ENCODE measurements around the gene GOLGA6D. TPM values are rescaled to one million over a fixed set of nuclear protein-coding genes. Genes with fewer than 3 reads are reported as not detected.

The GOLGA6D gene
- total RNA-seq, 1 experiment from 2014 or later, result 0.35 TPM

DNA sequence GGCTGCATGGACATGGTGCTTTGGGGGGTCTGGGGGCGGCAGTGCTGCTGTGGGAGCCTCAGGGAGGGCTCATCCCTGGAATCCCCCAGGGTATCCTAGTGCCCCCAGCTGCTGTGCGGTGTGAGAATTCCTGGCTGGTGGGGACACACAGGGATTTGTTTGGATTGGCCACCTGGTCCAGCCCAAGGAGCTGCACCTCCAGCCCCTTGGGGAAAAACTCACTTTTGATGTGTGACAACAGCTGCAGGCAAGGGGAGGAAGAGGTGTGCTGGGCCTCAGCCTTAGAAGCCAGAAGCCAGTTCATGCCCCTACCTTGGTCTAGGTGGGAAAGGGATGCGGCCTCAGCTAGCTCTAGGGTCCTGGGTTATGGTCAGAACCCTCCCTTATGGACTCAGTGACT lies 44.9 kb downstream of the GOLGA6D start:
- Histone ChIP-seq H4K91ac (ENCODE audit: insufficient read length, low read depth, low read length) (no peak overlapping the region), H3K18ac (ENCODE audit: insufficient read length, low read depth, low read length) (no peak overlapping the region), H3K4me2 (ENCODE audit: insufficient read depth, insufficient read length, low read length) (no peak overlapping the region), H4K5ac (ENCODE audit: insufficient read length, low read depth, low read length) (no peak overlapping the region), H3K79me2 (ENCODE audit: insufficient read depth, low read length) (no peaks in the 10 kb centered on the region), H2AFZ (ENCODE audit: low read length) (no peak overlapping the region), H2BK120ac (ENCODE audit: low read depth, low read length, poor library complexity, severe bottlenecking) (no peak overlapping the region), H2AK5ac (ENCODE audit: insufficient read length, low read length) (no peak overlapping the region), H3K9ac (ENCODE audit: extremely low read depth, insufficient read length, low read length) (no peak overlapping the region), H3K4me1 (ENCODE audit: insufficient read depth, low read length) (no peaks in the 10 kb centered on the region), H2BK12ac (ENCODE audit: insufficient read length, low read depth, low read length) (no peak overlapping the region), H3K27ac (ENCODE audit: insufficient read length, low read depth, low read length) (no peak overlapping the region), H3K79me1 (ENCODE audit: insufficient read depth, low read depth, low read length, poor library complexity, severe bottlenecking) (no peaks in the 10 kb centered on the region), H3K4ac (ENCODE audit: low read depth, low read length) (no peak overlapping the region), H3K23me2 (ENCODE audit: insufficient read length, low read depth, low read length, poor library complexity, severe bottlenecking) (no peaks in the 10 kb centered on the region), H2BK15ac (ENCODE audit: low read depth, low read length) (no peak overlapping the region), H3K9me3 (ENCODE audit: control insufficient read depth, low read depth, low read length) (no peaks in the 10 kb centered on the region), H3K27me3 (ENCODE audit: insufficient read depth, low read length) (no peaks in the 10 kb centered on the region), H3K23ac (ENCODE audit: insufficient read length, low read depth, low read length) (no peak overlapping the region), H3K14ac (ENCODE audit: insufficient read depth, low read length) (no peak overlapping the region), H4K20me1 (ENCODE audit: control insufficient read depth, insufficient read depth, insufficient read length) (no peaks in the 10 kb centered on the region), H4K8ac (replicated peaks; ENCODE audit: insufficient read length, low read depth, low read length) (no peak overlapping the region), H2BK20ac (ENCODE audit: low read depth, low read length, poor library complexity, severe bottlenecking) (no peak overlapping the region), H3K56ac (ENCODE audit: insufficient read length, low read depth, low read length) (no peak overlapping the region), H2BK5ac (ENCODE audit: insufficient read length, low read length) (no peak overlapping the region), H3T11ph (ENCODE audit: low read length) (no peak overlapping the region)
- Mint-ChIP-seq H3K27ac (no peak overlapping the region), H3K4me1 (no peaks in the 10 kb centered on the region), H3K27me3 (ENCODE audit: low read depth) (peaks cover 12% of the 10 kb centered on the region), H3K9me3 (no peaks in the 10 kb centered on the region), H3K4me3 (no peak overlapping the region), H3K36me3 (ENCODE audit: insufficient read depth in 1 of 3, low read depth in 3 of 3) (no peaks in the 10 kb centered on the region)
- no peak for DNase-seq
- TF ChIP-seq, protein P1, sequence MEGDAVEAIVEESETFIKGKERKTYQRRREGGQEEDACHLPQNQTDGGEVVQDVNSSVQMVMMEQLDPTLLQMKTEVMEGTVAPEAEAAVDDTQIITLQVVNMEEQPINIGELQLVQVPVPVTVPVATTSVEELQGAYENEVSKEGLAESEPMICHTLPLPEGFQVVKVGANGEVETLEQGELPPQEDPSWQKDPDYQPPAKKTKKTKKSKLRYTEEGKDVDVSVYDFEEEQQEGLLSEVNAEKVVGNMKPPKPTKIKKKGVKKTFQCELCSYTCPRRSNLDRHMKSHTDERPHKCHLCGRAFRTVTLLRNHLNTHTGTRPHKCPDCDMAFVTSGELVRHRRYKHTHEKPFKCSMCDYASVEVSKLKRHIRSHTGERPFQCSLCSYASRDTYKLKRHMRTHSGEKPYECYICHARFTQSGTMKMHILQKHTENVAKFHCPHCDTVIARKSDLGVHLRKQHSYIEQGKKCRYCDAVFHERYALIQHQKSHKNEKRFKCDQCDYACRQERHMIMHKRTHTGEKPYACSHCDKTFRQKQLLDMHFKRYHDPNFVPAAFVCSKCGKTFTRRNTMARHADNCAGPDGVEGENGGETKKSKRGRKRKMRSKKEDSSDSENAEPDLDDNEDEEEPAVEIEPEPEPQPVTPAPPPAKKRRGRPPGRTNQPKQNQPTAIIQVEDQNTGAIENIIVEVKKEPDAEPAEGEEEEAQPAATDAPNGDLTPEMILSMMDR (conservative IDR thresholded peaks at IDR 0.05), result no peak
- no CpG with 5 or more reads among the region's 3 CpGs for WGBS (ENCODE audit: extremely low coverage, insufficient read length, low lambda C conversion rate)

Measured in H9 (cell line).